Stimulated activated CD4-positive, alpha-beta T cell treated with anti-CD3 and anti-CD28 coated beads, Interleukin-4, amount 100 ng/mL, for 4 hours (primary cell): ENCODE measurements around the gene IFI16.
"Not testable (repeated sequence)": the region's sequence is repeated elsewhere in the genome, so short reads cannot be mapped to it uniquely, and the experiment has no call there.

Experiments used
- DNase-seq, 2 experiments: peaks; one replicate each; pipeline ENCODE4 v3.0.0-alpha.2; 2020

The IFI16 gene

DNA sequence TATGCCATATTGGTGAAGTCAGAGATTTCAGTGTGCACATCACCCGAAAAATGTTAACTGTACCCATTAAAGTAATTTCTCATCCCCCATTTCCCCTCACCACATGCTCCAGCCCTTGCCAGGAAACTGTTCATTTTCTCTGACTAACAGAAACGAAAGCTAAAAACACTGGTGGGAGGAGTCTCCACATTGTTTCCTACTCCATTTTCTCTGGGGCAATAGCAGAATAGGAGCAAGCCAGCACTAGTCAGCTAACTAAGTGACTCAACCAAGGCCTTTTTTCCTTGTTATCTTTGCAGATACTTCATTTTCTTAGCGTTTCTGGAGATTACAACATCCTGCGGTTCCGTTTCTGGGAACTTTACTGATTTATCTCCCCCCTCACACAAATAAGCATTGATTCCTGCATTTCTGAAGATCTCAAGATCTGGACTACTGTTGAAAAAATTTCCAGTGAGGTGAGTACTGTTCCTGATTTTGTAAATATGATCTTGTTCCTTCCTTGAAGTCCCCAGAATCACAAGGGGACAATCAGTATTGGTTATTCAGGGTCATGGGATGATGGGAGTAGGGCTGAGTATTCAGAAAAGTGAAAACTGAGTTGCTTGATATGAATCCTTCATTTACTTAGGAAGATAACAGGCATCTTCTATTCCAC is at the start of gene IFI16:
Gene IFI16, plus strand, starts transcription at position 204 of the 658 bp plus-strand sequence. CDS start 4,774 bp downstream, outside the sequence.
- peak; percentile 23 to 72 for DNase-seq

GRCh38 chr1:158961178-158961577 is 48.5 kb upstream of the IFI16 start:
- no peak for DNase-seq

DNA sequence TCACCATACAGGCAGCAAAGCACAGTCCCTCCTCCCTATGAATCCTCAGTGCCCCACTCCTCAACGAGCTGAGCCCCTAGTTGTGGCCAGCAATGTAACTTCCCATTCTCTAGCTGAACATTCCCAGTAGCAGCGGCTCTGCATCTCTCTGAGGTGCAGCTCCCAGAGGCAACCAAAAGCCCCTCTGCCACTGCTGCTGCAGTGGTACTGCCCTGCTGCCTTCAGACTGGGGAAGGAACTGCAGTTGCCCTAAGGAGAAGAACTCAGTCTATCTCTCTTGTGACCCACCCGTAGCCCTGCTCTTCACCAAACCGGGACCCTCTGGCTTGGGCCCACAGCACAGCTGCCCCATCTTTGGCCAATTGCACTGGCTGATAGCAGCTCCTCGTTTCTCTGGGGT is 46.7 kb upstream of the IFI16 start:
- DNase-seq, result no peak

DNA sequence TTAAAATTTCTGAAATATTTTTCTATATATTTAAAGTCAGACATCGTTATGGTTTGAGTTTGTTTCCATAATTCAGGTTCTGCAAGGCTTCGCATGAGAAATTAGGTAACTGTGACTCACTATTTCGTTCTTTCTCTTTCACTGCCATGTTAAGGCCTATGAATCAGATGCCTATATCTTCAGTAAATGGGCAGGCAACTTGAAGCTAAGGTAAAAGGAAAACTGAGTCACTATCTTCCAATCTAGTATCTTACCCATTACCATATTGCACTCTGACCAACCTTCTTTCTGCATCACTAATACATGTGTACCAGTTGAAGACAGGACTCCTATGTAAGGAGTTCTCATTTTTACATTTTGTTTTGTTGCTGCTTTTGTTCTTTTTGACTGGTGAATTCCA is 40.5 kb upstream of the IFI16 start:
- DNase-seq, result no peak

- peak in 1 of 2 experiments; percentile 27 for DNase-seq
Observed at GRCh38 chr1:158969855-158970254, 39.9 kb upstream of the IFI16 start.

GRCh38 chr1:158972841-158973240 is 36.9 kb upstream of the IFI16 start:
- peak in 1 of 2 experiments; percentile 19 for DNase-seq

DNA sequence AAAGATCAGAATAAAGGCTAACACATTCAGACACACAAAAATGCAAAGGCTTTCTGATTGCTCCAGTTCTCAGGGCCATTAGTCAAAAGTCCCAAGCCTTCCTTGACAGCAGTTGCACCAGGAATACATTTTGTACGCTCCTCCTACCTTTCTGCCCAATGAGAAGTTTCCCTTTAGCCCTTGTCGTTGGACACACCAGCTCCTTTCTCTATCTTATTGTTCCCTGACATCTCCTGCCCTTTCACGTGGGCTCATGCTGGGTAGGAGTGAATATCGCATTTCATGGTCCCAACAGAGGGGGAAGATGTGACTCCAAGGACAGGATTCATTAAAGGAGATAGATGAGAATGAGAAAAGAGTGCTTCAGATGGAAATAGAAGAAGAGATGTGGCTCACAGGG is 33.5 kb upstream of the IFI16 start:
- no peak for DNase-seq

- DNase-seq, result no peak
Observed at GRCh38 chr1:158978730-158979129, 31.0 kb upstream of the IFI16 start.

DNA sequence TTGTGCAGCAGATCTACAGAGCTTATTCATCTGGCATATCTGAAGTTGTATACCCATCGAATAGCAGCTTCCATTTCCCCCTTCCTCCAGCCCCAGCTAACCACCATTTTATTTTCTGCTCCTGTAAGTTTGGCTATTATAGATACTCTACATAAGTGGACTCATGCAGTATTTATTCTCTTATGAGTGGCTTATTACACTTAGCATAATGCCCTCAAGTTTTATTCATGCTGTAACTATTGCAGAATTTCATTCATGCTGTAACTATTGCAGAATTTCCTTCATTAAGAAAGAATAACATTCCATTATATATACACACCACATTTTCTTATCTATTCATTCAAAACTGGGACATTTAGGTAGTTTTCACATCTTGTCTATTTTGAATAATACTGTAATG is 30.5 kb upstream of the IFI16 start:
- no peak for DNase-seq

DNA sequence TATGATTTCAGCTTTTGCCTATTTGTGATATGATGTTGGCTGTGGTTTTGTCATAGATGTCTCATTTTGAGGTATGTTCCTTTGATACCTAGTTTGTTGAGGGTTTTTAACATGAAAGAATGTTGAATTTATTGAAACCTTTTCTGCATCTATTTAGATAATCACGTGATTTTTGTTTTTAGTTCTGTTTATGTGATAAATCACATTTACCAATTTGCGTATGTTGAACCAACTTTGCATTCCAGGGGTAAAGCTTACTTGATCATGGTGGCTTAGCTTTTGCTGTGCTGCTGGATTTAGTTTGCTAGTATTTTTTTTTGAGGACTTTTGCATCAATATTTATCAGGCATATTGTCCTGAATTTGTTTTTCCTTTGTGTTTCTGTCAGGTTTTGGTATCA is 26.5 kb upstream of the IFI16 start:
- no peak for DNase-seq

DNA sequence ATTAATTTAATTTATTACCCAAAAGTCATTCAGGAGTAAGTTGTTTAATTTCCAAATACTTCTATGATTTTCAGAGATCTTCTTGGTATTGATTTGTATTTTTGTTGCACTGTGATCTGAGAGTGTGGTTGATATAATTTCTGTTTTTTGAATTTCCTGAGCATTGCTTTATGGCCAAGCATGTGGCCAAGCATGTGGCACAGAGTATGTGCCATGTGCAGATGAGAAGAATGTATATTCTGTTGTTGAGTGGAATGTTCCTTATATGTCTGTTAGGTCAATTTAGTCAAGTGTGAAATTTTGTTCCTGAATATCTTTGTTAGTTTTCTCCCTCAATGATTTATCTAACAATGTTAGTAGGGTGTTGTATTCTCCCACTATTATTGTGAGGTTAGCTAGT is 25.3 kb upstream of the IFI16 start:
- no peak for DNase-seq

DNA sequence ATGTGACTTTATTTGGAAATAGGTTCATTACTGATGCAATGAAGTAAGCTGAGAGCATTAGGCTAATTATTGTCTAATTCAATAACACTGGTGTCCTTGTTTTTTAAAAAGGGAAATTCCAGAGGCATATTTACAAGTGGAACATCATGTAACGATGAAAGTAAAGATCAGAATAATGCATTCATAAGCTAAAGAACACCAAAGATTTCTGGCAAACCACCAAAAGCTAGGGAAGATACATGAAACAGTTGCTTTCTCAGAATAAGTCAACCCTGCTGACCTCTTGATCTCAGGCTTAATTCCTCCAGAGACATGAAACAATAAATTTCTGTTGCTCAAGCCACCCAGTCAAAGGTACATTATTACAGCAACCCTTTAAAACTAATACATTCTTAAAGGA is 20.3 kb upstream of the IFI16 start:
- DNase-seq, result no peak

GRCh38 chr1:158992787-158993312 is 16.9 kb upstream of the IFI16 start:
- no peak for DNase-seq

DNA sequence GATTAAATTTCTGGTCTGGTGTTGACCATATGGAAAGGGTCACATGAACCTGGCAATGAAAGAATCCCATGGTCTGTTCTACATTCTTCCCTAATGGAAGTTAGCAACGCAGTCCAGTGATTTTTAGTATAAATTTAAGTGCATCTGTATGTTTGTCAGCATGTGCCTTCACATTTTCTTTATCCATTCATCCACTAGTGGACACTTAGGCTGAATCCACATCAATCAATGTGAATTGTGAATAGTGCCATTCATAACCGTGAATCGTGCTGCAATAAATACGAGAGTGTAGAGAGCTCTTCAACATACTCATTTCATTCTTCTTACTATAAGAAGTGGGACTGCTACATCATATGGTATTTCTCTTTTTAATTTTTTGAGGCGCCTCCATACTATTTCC is 12.7 kb upstream of the IFI16 start:
- DNase-seq, result no peak

DNA sequence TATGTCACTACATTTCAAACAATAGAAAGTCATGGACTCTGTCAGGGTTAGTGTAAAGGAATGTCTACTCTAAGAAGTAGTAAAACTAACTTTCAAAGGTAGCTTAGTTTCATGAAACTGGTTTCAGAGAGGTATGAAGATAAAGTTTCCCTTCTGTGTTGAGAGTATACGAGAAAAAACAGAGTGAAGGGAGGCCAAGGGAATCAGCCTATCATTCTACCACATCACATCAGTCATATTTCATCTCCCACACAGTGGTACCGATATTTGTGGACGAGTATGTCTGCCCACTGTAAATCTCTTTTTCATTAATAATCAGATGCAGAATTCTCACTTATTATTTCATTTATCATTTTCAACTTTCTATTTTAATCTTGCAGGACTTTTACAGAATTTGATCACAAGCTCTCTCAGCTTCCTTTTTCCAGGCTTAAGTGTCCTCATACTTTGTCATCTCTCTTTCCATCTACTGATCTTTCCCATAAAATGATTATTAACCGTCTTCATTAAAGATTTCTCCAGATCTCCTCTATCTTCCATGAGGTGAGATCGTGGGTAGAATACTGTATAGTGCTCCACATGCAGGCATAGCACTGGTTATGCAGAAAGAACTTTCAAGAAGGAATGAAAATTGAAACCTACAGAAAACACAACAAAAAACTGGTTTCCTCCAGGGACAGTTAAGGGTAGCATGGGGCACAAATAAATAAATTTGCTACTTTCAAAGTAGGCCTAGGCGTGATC is 11.5 kb upstream of the IFI16 start:
- DNase-seq, result no peak

DNA sequence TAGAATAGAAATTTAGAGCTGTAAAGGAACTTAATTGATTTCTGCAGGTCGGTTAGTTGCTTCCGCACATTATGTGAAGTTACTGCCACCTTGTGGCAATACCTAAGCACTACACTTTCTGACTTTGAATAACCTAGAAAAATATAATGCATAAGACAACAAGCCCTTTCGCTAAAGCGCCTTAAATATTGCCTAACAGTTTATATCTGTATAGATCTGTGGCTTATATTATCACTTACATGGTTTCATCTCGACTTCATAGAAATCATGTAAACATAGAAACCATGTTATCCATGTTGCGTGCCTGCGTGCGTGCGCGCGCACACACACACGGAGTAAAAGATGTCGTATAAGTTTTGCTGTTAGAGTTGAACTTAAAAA is 10.9 kb upstream of the IFI16 start:
- peak in 1 of 2 experiments; percentile 29 for DNase-seq

DNA sequence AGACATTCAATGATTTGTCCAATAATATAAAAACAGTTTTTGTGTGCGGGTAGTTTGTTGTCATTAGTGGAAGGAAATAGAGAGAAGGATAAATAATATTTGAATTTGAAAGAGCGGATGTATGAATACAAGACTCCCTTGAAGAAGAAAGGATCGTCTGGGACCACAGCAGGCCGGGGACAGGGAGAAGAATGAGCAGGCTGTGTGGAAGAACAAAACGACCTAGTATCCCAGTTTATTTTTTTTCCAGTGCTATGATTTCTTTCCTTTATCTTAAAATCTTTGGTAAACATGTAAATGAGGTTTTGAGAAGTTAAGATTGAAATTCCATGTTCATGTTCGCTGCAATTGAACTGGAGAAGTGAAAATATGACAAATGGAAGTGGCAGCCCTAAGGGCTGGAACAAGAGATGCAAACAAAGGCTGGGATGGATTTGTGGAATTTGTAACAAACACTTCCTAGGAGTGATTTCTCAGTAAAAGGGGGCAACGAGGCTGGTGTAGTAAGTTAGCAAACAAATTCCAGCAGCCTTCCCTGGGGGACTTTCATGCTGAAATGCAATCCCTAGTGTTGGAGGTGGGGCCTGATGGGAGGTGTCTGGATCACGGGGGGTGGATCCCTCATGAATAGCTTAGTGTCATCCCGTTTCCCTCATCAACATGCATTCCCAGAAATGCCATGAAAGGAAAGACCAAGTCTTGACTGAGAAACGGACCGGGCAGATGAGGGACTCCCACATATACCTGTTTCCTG is 10.2 kb upstream of the IFI16 start:
- no peak for DNase-seq

GRCh38 chr1:159000070-159000409 is 9.7 kb upstream of the IFI16 start:
- no peak for DNase-seq

DNA sequence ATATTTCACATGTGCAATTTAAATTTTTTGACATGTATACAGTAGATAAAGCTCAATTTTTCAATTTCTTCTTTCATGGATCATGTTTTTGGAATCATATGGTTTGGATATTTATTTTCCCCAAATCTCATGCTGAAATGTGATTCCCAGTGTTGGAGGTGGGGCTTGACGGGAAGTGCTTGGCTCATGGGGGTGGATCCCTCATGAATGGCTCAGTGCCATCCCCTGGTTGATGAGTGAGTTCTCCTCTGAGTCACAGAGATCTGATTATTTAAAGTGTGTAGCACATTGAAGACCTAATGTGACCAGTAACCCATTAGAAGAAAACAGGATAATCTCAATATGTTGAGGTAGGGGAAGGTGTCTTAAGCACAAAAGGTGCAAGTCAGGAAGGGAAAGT is 9.1 kb upstream of the IFI16 start:
- DNase-seq, result no peak

- no peak for DNase-seq
Observed at GRCh38 chr1:159005161-159005560, 4.5 kb upstream of the IFI16 start.

- no peak for DNase-seq
Observed at GRCh38 chr1:159005676-159006075, 4.0 kb upstream of the IFI16 start.

DNA sequence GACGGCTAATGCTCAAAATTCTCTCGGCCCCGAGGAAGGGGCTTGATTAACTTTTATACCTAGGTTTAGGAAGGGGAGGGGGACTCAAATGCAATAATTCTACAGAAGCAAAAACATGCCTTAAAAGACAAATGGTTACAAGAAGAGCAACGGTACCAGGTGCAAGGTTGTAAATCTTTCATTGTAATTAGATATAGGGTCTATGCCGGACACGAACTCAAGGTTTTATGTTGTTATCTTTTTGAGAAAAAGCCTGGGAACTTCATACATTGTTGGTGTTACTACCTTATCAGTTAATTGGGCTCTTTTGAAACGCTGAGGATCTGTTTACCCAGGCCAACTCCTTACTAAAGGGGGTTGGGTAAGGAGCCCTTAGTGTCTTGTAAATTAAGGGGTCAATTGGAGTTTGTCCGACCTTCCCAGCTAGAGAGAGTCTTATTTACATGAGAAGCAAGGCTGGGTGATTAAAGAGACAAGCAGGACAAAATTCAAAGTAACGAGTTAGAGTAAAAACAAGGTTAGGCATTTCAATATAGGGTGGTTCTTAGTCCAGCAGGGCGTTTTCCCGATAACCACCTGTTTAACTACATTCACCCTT is 3.4 kb upstream of the IFI16 start:
- not testable (repeated sequence) for DNase-seq

- DNase-seq, result no peak
Observed at GRCh38 chr1:159007726-159008125, 2.0 kb upstream of the IFI16 start.
